Measurements from ENCODE around the gene ACP5. TPM values are rescaled to one million over a fixed set of nuclear protein-coding genes. Genes with fewer than 3 reads are reported as not detected.

The ACP5 gene
- total and polyA plus RNA-seq, 2 of the 8 experiments (the other 6 are each of a cell fraction or from before 2014, with no cell fraction given), result 9.0 to 14.3 TPM

- TF ChIP-seq, protein P1, sequence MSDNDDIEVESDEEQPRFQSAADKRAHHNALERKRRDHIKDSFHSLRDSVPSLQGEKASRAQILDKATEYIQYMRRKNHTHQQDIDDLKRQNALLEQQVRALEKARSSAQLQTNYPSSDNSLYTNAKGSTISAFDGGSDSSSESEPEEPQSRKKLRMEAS (IDR thresholded peaks at IDR 0.05), result peak; percentile 24; the same call in 1 of the 2 replicates
- TF ChIP-seq USF2 (IDR thresholded peaks at IDR 0.05; ENCODE audit: low read length) (no peak), SP1 (IDR thresholded peaks at IDR 0.05; ENCODE audit: low read depth, low read length) (no peak), TAF7 (optimal IDR thresholded peaks at IDR 0.05; ENCODE audit: borderline replicate concordance, low read depth, low read length) (no peak), ATF2 (IDR thresholded peaks at IDR 0.05; ENCODE audit: low read length) (no peak), HDAC6 (IDR thresholded peaks at IDR 0.05; ENCODE audit: low read depth, low read length) (no peak), RFX5 (IDR thresholded peaks at IDR 0.05; ENCODE audit: borderline replicate concordance, low read depth, low read length) (no peak), RNF2 (IDR thresholded peaks at IDR 0.05; ENCODE audit: borderline replicate concordance, low read depth, low read length, missing control alignments, poor library complexity, severe bottlenecking) (no peak), CREB1 (IDR thresholded peaks at IDR 0.05) (no peak), PHF8 (conservative IDR thresholded peaks at IDR 0.05; ENCODE audit: low read depth, low read length) (no peak), NRF1 (IDR thresholded peaks at IDR 0.05; ENCODE audit: low read depth, low read length) (no peak), SIN3A (conservative IDR thresholded peaks at IDR 0.05 in 1 of 2, IDR thresholded peaks at IDR 0.05 in 1 of 2; ENCODE audit: low read depth in 1 of 2, low read length in 2 of 2) (no peak; a peak in 1 of 4 replicates), HDAC2 (IDR thresholded peaks at IDR 0.05; ENCODE audit: borderline replicate concordance in 1 of 2, low read depth in 2 of 2, low read length in 2 of 2) (no peak), TEAD4 (IDR thresholded peaks at IDR 0.05; ENCODE audit: low read depth, low read length) (no peak), BRCA1 (IDR thresholded peaks at IDR 0.05; ENCODE audit: low read depth, low read length) (no peak), BACH1 (IDR thresholded peaks at IDR 0.05; ENCODE audit: low read length) (no peak), SAP30 (IDR thresholded peaks at IDR 0.05; ENCODE audit: insufficient read depth, insufficient replicate concordance, low read length) (no peak)
- TF ChIP-seq, protein P2, sequence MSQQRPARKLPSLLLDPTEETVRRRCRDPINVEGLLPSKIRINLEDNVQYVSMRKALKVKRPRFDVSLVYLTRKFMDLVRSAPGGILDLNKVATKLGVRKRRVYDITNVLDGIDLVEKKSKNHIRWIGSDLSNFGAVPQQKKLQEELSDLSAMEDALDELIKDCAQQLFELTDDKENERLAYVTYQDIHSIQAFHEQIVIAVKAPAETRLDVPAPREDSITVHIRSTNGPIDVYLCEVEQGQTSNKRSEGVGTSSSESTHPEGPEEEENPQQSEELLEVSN (IDR thresholded peaks at IDR 0.05), result no peak
Measured at GRCh38 chr19:11551603-11552235, 25.7 kb downstream of the ACP5 start (continued).

Data from H1 (cell line).